ENCODE results near the gene TSHZ1.

The TSHZ1 gene

DNA sequence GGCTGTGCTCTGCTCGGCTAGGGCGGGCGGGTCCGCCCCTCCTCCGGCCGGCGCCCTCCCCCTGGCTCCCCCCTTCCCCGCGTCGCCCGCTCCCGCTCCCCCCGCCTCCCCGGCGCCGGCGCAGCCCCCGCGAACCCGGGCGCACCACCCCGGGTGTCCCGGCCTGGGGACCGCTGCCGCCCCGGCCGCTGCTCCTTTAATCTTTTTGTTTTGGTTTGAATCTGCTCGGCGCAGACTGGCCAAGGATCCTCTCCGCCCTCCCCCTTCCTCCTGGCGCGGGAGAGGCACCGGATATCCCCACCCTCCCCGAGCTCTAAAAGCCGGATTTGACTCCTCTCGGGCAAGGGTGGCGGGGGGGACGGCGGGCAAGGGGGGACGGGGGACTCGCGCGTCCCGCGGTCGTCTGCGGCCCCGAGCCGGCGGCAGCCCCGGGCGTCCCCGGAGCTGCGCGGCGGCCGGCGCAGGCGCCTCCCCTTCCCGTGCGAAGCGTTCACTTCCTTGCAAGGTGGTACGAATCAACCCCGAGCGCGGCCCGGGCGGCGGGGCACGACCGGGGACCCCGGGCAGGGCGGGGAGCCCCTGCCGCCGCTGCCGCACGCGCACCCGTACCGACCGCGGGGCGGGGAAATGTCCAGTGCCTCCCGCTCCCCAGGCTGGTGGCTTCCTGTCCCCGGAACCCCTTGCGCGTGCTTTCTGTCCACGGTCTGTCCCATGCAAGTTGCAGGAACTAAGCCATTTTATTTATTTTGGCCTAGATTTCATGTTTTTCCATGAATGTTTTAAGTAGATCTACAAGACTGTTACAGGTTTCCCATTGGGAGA is 1.3 kb upstream of the TSHZ1 start, which contains the start of gene PTGR3:
PTGR3 (minus strand) TSS at position 11 of the 822 bp plus-strand sequence. CDS start 81 bp downstream, outside the sequence.
- Histone ChIP-seq H3K27me3 (ENCODE audit: control insufficient read depth, insufficient read depth, low read length) (peaks cover 84% of the 10 kb centered on the region), H3K4me3 (ENCODE audit: low read depth, low read length) (peak within 1 kb of the TSS; percentile 82), H3K9me3 (ENCODE audit: control insufficient read depth, insufficient read depth, low read depth, low read length) (no peaks in the 10 kb centered on the region), H3K4me1 (ENCODE audit: control insufficient read depth, insufficient read depth, low read length) (peaks cover 39% of the 10 kb centered on the region), H3K9ac (ENCODE audit: low read length) (peak within 1 kb of the TSS; percentile 72), H3K27ac (ENCODE audit: low read depth, low read length) (no peak within 1 kb of the TSS), H3K36me3 (ENCODE audit: control insufficient read depth, insufficient read depth, low read length) (no peaks in the 10 kb centered on the region)

DNA sequence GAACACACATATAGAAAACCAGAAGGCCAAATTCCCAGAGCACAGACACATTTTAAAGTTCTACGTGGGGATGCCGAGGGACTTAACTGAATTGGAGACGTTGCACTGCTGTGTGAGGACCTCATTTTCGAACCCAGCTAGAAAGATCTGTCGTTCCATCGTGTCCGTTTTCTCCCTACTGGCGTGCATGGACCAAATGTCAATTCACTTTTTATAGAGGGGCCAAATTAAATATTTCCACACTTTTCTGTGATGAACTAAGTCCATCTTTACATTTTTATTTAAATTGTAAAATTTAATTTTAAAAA is 692 bp upstream of the TSHZ1 start:
- Histone ChIP-seq H3K9me3 (ENCODE audit: control insufficient read depth, insufficient read depth, low read depth, low read length) (no peaks in the 10 kb centered on the region), H3K27ac (ENCODE audit: low read depth, low read length) (no peak overlapping the region), H3K27me3 (ENCODE audit: control insufficient read depth, insufficient read depth, low read length) (peaks cover 83% of the 10 kb centered on the region), H3K36me3 (ENCODE audit: control insufficient read depth, insufficient read depth, low read length) (no peaks in the 10 kb centered on the region), H3K9ac (ENCODE audit: low read length) (peak overlapping the region; percentile 55), H3K4me1 (ENCODE audit: control insufficient read depth, insufficient read depth, low read length) (peaks cover 39% of the 10 kb centered on the region), H3K4me3 (ENCODE audit: low read depth, low read length) (peak overlapping the region; percentile 82)

- no peak overlapping the region for H3K27ac ChIP-seq (ENCODE audit: low read depth, low read length)
- H3K9me3 ChIP-seq (ENCODE audit: control insufficient read depth, insufficient read depth, low read depth, low read length) = no peaks in the 10 kb centered on the region
- peak overlapping the region; percentile 35 for H3K9ac ChIP-seq (ENCODE audit: low read length)
- no peaks in the 10 kb centered on the region for H3K36me3 ChIP-seq (ENCODE audit: control insufficient read depth, insufficient read depth, low read length)
- H3K4me3 ChIP-seq (ENCODE audit: low read depth, low read length) = peak overlapping the region; percentile 82
- H3K27me3 ChIP-seq (ENCODE audit: control insufficient read depth, insufficient read depth, low read length) = peaks cover 72% of the 10 kb centered on the region
- H3K4me1 ChIP-seq (ENCODE audit: control insufficient read depth, insufficient read depth, low read length) = peaks cover 31% of the 10 kb centered on the region
These were observed 515 bp downstream of the TSHZ1 start for GRCh38 chr18:75211002-75211621.

DNA sequence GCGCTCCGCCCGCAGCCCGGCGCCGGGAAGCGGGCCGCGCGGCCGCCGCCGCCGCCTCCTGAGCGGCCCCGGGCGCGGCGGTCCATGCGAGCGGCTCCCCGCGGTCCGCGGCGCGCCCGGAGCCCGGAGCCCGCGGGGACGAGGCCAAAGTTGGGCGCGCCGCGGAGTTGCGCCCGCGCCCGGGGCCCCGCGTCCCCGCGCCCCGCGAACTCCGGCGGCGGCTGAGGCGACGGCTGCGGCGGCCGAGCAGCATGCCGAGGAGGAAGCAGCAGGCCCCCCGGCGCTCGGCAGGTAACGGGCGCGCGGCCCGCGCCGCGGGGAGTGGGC is 992 bp downstream of the TSHZ1 start:
- Histone ChIP-seq H3K36me3 (ENCODE audit: control insufficient read depth, insufficient read depth, low read length) (no peaks in the 10 kb centered on the region), H3K27ac (ENCODE audit: low read depth, low read length) (no peak overlapping the region), H3K27me3 (ENCODE audit: control insufficient read depth, insufficient read depth, low read length) (peaks cover 67% of the 10 kb centered on the region), H3K4me1 (ENCODE audit: control insufficient read depth, insufficient read depth, low read length) (peaks cover 31% of the 10 kb centered on the region), H3K9me3 (ENCODE audit: control insufficient read depth, insufficient read depth, low read depth, low read length) (no peaks in the 10 kb centered on the region), H3K9ac (ENCODE audit: low read length) (peak overlapping the region; percentile 20), H3K4me3 (ENCODE audit: low read depth, low read length) (peak overlapping the region; percentile 65)

DNA sequence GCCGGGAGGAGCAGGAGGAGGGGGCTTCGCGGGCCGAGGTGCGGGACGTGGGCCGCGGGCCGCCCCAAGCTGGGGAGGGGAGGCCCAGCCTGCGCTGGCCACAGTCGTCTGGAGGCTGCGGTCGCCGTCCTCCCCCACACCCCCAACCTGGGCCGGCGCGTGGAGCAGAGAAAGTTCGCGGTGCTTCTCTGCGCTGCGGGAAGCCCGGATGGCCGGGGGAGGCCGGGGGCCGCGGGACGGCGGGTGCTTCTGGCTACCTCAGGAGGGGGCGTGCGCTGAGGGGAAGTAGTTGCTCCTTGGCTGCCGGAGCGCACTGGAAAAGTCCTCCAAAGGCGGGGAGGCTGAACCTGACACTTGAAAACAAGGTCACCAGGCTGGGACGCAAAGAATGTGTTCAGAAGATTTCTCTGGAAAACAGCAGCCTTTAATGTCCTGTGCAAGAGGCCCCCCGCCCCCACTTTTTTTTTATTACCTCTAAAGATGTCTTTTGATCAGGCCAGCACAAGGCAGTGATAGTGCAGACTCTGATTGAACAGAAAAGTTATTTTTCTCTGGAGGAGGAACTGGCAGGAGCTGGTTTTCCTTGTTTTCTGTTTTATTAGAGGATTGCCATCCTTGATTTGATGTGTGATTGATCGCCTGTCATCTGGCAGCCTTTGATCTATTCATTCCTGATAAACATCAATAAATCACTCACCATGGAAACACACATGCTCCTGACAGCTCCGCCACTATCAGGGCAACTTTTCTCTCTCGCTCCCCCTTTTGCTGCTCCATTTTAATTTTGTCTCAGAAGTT is 1.6 kb downstream of the TSHZ1 start:
- Histone ChIP-seq H3K36me3 (ENCODE audit: control insufficient read depth, insufficient read depth, low read length) (no peaks in the 10 kb centered on the region), H3K4me3 (ENCODE audit: low read depth, low read length) (peak overlapping the region; percentile 65), H3K27me3 (ENCODE audit: control insufficient read depth, insufficient read depth, low read length) (peaks cover 62% of the 10 kb centered on the region), H3K9me3 (ENCODE audit: control insufficient read depth, insufficient read depth, low read depth, low read length) (no peaks in the 10 kb centered on the region), H3K4me1 (ENCODE audit: control insufficient read depth, insufficient read depth, low read length) (peaks cover 26% of the 10 kb centered on the region), H3K9ac (ENCODE audit: low read length) (peak overlapping the region; percentile 20), H3K27ac (ENCODE audit: low read depth, low read length) (no peak overlapping the region)

DNA sequence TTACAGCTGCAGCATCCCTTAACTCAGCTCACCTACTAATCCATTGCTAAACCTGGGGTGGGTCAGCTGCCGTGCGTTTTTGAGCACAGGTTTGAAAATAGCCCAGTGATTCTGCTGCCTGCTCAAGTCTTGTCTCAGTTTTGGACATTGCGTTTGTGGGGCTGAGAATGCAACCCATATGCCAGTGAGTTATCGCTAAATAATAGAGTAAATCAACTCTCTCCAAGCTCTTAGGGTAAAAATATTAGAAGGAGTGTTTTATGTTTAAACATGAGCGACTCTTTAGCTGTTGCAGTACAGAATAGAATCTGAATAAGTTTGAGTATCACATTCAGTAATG is 2.1 kb downstream of the TSHZ1 start:
- no peaks in the 10 kb centered on the region for H3K9me3 ChIP-seq (ENCODE audit: control insufficient read depth, insufficient read depth, low read depth, low read length)
- no peaks in the 10 kb centered on the region for H3K36me3 ChIP-seq (ENCODE audit: control insufficient read depth, insufficient read depth, low read length)
- H3K27me3 ChIP-seq (ENCODE audit: control insufficient read depth, insufficient read depth, low read length) = peaks cover 56% of the 10 kb centered on the region
- H3K27ac ChIP-seq (ENCODE audit: low read depth, low read length) = no peak overlapping the region
- no peak overlapping the region for H3K9ac ChIP-seq (ENCODE audit: low read length)
- no peak overlapping the region for H3K4me3 ChIP-seq (ENCODE audit: low read depth, low read length)
- H3K4me1 ChIP-seq (ENCODE audit: control insufficient read depth, insufficient read depth, low read length) = peaks cover 20% of the 10 kb centered on the region

GRCh38 chr18:75213611-75214331 is 3.2 kb downstream of the TSHZ1 start:
- Histone ChIP-seq H3K4me3 (ENCODE audit: low read depth, low read length) (no peak overlapping the region), H3K27me3 (ENCODE audit: control insufficient read depth, insufficient read depth, low read length) (peaks cover 49% of the 10 kb centered on the region), H3K4me1 (ENCODE audit: control insufficient read depth, insufficient read depth, low read length) (peaks cover 15% of the 10 kb centered on the region), H3K36me3 (ENCODE audit: control insufficient read depth, insufficient read depth, low read length) (no peaks in the 10 kb centered on the region), H3K9me3 (ENCODE audit: control insufficient read depth, insufficient read depth, low read depth, low read length) (no peaks in the 10 kb centered on the region), H3K27ac (ENCODE audit: low read depth, low read length) (no peak overlapping the region), H3K9ac (ENCODE audit: low read length) (no peak overlapping the region)

DNA sequence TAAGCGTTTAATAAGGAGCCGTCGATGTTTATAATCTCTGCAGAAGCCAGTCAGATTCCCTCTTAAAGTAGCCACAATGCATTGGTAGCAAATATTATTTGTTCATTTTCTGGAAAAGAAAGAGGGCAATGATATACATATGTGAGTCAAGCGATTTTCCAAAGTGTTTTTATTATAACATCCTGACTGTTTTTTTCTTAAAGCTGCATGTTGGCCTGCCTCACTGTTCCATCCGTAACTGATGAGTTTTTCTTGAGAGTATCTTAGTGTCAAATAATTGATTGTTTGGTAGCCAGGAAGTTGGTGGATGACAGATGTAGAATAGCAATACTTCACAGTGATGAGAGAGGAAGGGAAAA is 3.7 kb downstream of the TSHZ1 start:
- no peaks in the 10 kb centered on the region for H3K9me3 ChIP-seq (ENCODE audit: control insufficient read depth, insufficient read depth, low read depth, low read length)
- H3K36me3 ChIP-seq (ENCODE audit: control insufficient read depth, insufficient read depth, low read length) = no peaks in the 10 kb centered on the region
- peaks cover 49% of the 10 kb centered on the region for H3K27me3 ChIP-seq (ENCODE audit: control insufficient read depth, insufficient read depth, low read length)
- no peak overlapping the region for H3K27ac ChIP-seq (ENCODE audit: low read depth, low read length)
- H3K4me1 ChIP-seq (ENCODE audit: control insufficient read depth, insufficient read depth, low read length) = peaks cover 15% of the 10 kb centered on the region
- no peak overlapping the region for H3K9ac ChIP-seq (ENCODE audit: low read length)
- H3K4me3 ChIP-seq (ENCODE audit: low read depth, low read length) = no peak overlapping the region

- Histone ChIP-seq H3K9me3 (ENCODE audit: control insufficient read depth, insufficient read depth, low read depth, low read length) (no peaks in the 10 kb centered on the region), H3K9ac (ENCODE audit: low read length) (no peak overlapping the region), H3K36me3 (ENCODE audit: control insufficient read depth, insufficient read depth, low read length) (no peaks in the 10 kb centered on the region), H3K27me3 (ENCODE audit: control insufficient read depth, insufficient read depth, low read length) (peaks cover 46% of the 10 kb centered on the region), H3K4me3 (ENCODE audit: low read depth, low read length) (no peak overlapping the region), H3K27ac (ENCODE audit: low read depth, low read length) (no peak overlapping the region), H3K4me1 (ENCODE audit: control insufficient read depth, insufficient read depth, low read length) (peaks cover 15% of the 10 kb centered on the region)
These were observed 4.3 kb downstream of the TSHZ1 start for GRCh38 chr18:75214766-75215510.

DNA sequence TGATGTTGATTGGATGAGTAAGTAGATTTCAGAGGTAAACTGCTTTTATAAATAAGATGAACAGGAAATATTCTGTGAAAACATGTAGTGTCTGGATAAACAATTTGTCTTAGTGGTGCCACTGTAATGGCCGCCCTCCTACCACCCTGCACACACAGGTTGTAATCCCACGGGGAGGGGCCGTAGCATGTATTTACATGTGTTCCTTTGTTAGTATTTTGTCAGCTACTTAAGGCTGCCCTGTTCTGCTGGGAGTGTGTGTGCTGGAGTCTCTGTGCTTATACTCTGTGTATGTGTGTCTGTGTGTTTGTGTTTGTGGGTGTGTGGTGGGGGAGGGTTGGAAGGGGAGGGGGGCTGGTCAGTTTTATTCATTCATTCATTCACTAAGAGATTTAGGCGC is 5.1 kb downstream of the TSHZ1 start:
- Histone ChIP-seq H3K4me1 (ENCODE audit: control insufficient read depth, insufficient read depth, low read length) (peaks cover 11% of the 10 kb centered on the region; the same call in 1 of the 2 replicates), H3K9ac (ENCODE audit: low read length) (no peak overlapping the region), H3K4me3 (ENCODE audit: low read depth, low read length) (no peak overlapping the region), H3K27ac (ENCODE audit: low read depth, low read length) (no peak overlapping the region), H3K9me3 (ENCODE audit: control insufficient read depth, insufficient read depth, low read depth, low read length) (no peaks in the 10 kb centered on the region), H3K27me3 (ENCODE audit: control insufficient read depth, insufficient read depth, low read length) (peaks cover 39% of the 10 kb centered on the region), H3K36me3 (ENCODE audit: control insufficient read depth, insufficient read depth, low read length) (no peaks in the 10 kb centered on the region)

Measured in HUES6 (cell line).